ENCODE measurements around the gene UBE2E3.

DNA sequence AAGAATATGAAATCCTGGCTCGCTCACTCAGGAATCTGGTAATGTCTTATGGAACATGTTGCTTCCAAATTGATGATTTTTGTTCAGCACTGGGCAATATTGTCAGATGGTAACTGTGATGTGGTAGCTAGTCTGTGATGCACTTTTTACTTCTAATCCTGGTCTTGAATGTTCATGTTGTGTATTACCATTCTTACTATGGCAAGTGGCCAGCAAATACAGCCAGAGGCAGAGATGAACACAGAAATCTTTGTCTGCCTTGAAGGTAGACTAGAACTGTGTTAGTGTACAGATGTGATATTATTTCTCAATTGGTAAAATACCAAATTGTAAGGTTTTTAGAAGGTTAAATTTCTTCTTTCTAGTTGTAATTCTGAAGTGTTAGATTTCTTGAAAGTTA is 83.3 kb downstream of the UBE2E3 start:
- TF ChIP-seq POLR2AphosphoS5 (IDR thresholded peaks at IDR 0.05) (no peak), POLR2A (IDR thresholded peaks at IDR 0.05) (no peak)
- TF ChIP-seq, protein P1, sequence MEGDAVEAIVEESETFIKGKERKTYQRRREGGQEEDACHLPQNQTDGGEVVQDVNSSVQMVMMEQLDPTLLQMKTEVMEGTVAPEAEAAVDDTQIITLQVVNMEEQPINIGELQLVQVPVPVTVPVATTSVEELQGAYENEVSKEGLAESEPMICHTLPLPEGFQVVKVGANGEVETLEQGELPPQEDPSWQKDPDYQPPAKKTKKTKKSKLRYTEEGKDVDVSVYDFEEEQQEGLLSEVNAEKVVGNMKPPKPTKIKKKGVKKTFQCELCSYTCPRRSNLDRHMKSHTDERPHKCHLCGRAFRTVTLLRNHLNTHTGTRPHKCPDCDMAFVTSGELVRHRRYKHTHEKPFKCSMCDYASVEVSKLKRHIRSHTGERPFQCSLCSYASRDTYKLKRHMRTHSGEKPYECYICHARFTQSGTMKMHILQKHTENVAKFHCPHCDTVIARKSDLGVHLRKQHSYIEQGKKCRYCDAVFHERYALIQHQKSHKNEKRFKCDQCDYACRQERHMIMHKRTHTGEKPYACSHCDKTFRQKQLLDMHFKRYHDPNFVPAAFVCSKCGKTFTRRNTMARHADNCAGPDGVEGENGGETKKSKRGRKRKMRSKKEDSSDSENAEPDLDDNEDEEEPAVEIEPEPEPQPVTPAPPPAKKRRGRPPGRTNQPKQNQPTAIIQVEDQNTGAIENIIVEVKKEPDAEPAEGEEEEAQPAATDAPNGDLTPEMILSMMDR (IDR thresholded peaks at IDR 0.05 in 8 of 11, conservative IDR thresholded peaks at IDR 0.05 in 3 of 11), result no peak

All from spleen (tissue), 7 donors.